ENCODE results near the gene DHX35. TPM values are rescaled to one million over a fixed set of nuclear protein-coding genes. Genes with fewer than 3 reads are reported as not detected.

DHX35 gene
- total and polyA plus RNA-seq, 2 of the 4 experiments (the other 2 are of a cell fraction) = 9.1 to 13.5 TPM

- Histone ChIP-seq H2BK120ac (ENCODE audit: low read depth, low read length) (peak overlapping the region; percentile 93), H4K5ac (ENCODE audit: low read depth, low read length) (0 out of 2 replicates have a peak overlapping the region, but pooled peaks have one; percentile 8), H3K9me3 (ENCODE audit: control insufficient read depth, insufficient read depth, low read length) (no peaks in the 10 kb centered on the region), H3K56ac (ENCODE audit: extremely low read depth, insufficient read depth, low read length) (no peak overlapping the region), H3K27ac (ENCODE audit: insufficient read depth, low read length) (no peak overlapping the region; the same call in 1 of the 2 replicates), H3K9ac (ENCODE audit: low read depth, low read length) (no peak overlapping the region), H4K20me1 (ENCODE audit: insufficient read depth, low read length) (no peaks in the 10 kb centered on the region), H3K79me1 (ENCODE audit: low read depth in 1 of 2, low read length in 2 of 2) (peaks cover 9 to 12% of the 10 kb centered on the region in 2 experiments), H4K91ac (ENCODE audit: insufficient read depth, low read depth, low read length) (peak overlapping the region; percentile 54), H3K4me3 (ENCODE audit: insufficient read depth, low read depth, low read length) (no peak overlapping the region), H3K27me3 (ENCODE audit: control insufficient read depth, insufficient read depth, low read length) (no peaks in the 10 kb centered on the region), H3K18ac (ENCODE audit: low read depth, low read length) (peak overlapping the region; percentile 0; the same call in 1 of the 2 replicates), H3K14ac (replicated peaks; ENCODE audit: low read depth, low read length) (0 out of 2 replicates have a peak overlapping the region, but pooled peaks have one; percentile 8), H3K9me1 (ENCODE audit: insufficient read depth, low read length) (peaks cover 19% of the 10 kb centered on the region), H2BK5ac (ENCODE audit: low read depth, low read length, poor library complexity, severe bottlenecking) (peak overlapping the region; percentile 95), H3K4me2 (ENCODE audit: low read depth, low read length) (no peak overlapping the region), H3K36me3 (ENCODE audit: control insufficient read depth, insufficient read depth, low read length) (peaks cover 37% of the 10 kb centered on the region), H3K4me1 (ENCODE audit: control insufficient read depth, insufficient read depth, low read length) (peaks cover 18% of the 10 kb centered on the region), H2BK15ac (ENCODE audit: low read depth, low read length) (peak overlapping the region; percentile 21; the same call in 2 of the 3 replicates), H2AFZ (replicated peaks; ENCODE audit: low read length, poor library complexity) (no peak overlapping the region), H2BK20ac (ENCODE audit: low read depth, low read length) (peak overlapping the region; percentile 89; the same call in 1 of the 2 replicates), H4K8ac (ENCODE audit: low read depth in 2 of 2, low read length in 2 of 2) (0 out of 4 replicates have a peak overlapping the region, but pooled peaks of 1 of the 2 experiments have one; percentile 27), H3K23ac (ENCODE audit: low read depth, low read length) (no peak overlapping the region), H2AK9ac (replicated peaks; ENCODE audit: low read depth, low read length, poor library complexity) (no peak overlapping the region), H3K4ac (ENCODE audit: low read depth, low read length) (peak overlapping the region; percentile 74), H2AK5ac (ENCODE audit: low read depth, low read length) (peak overlapping the region; percentile 8; the same call in 1 of the 2 replicates)
- WGBS, 2 experiments (ENCODE audit: extremely low coverage in 2 of 2, insufficient read length in 1 of 2) = 94% methylated on average over 3 of the region's 8 CpGs; no CpG with 5 or more reads in 1 of the 2 experiments
- dilution Hi-C loops (cut with HindIII; ENCODE audit: low sequenced_read_pairs, unreplicated experiment) = no loop called here
- ChIA-PET CTCF (interaction anchor here (0.6 to 2.3 kb wide), 2 partner anchors 10 to 139 kb away, joined by 3 to 8 read pairs; no protein-coding TSS in a partner anchor), POLR2A (ENCODE audit: unreplicated experiment) (no interaction called here)
- DNase-seq = no peak
- in situ Hi-C loops (cut with MboI; ENCODE audit: low sequenced_read_pairs) = loop anchor here (25.0 kb wide), 1 partner anchor 276 kb away; no protein-coding TSS in a partner anchor
- no peak for TF ChIP-seq BHLHE40 (IDR thresholded peaks at IDR 0.05; ENCODE audit: low read depth, low read length)
- no peak for TF ChIP-seq SMC3 (IDR thresholded peaks at IDR 0.05; ENCODE audit: low read depth, low read length)
- no peak for TF ChIP-seq RCOR1 (IDR thresholded peaks at IDR 0.05; ENCODE audit: insufficient replicate concordance, low read length)
- no peak for TF ChIP-seq POLR2A (IDR thresholded peaks at IDR 0.05; ENCODE audit: low read depth, low read length)
- TF ChIP-seq NFE2L2 (IDR thresholded peaks at IDR 0.05; ENCODE audit: low read depth, low read length) = no peak
- TF ChIP-seq MAZ (IDR thresholded peaks at IDR 0.05; ENCODE audit: borderline replicate concordance, low read depth, low read length) = no peak
- no peak for TF ChIP-seq FOS (IDR thresholded peaks at IDR 0.05; ENCODE audit: low read depth, low read length)
- TF ChIP-seq CEBPB (IDR thresholded peaks at IDR 0.05; ENCODE audit: low read depth, low read length) = no peak
- TF ChIP-seq CHD1 (IDR thresholded peaks at IDR 0.05; ENCODE audit: low read depth, low read length) = no peak
- TF ChIP-seq, protein P1, sequence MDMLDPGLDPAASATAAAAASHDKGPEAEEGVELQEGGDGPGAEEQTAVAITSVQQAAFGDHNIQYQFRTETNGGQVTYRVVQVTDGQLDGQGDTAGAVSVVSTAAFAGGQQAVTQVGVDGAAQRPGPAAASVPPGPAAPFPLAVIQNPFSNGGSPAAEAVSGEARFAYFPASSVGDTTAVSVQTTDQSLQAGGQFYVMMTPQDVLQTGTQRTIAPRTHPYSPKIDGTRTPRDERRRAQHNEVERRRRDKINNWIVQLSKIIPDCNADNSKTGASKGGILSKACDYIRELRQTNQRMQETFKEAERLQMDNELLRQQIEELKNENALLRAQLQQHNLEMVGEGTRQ (IDR thresholded peaks at IDR 0.05; ENCODE audit: low read depth, low read length) = no peak
- no peak for TF ChIP-seq RAD21 (IDR thresholded peaks at IDR 0.05; ENCODE audit: low read length)
- TF ChIP-seq, protein P2, sequence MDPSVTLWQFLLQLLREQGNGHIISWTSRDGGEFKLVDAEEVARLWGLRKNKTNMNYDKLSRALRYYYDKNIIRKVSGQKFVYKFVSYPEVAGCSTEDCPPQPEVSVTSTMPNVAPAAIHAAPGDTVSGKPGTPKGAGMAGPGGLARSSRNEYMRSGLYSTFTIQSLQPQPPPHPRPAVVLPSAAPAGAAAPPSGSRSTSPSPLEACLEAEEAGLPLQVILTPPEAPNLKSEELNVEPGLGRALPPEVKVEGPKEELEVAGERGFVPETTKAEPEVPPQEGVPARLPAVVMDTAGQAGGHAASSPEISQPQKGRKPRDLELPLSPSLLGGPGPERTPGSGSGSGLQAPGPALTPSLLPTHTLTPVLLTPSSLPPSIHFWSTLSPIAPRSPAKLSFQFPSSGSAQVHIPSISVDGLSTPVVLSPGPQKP (IDR thresholded peaks at IDR 0.05; ENCODE audit: borderline replicate concordance, low read depth, low read length) = no peak
- TF ChIP-seq, protein P3, sequence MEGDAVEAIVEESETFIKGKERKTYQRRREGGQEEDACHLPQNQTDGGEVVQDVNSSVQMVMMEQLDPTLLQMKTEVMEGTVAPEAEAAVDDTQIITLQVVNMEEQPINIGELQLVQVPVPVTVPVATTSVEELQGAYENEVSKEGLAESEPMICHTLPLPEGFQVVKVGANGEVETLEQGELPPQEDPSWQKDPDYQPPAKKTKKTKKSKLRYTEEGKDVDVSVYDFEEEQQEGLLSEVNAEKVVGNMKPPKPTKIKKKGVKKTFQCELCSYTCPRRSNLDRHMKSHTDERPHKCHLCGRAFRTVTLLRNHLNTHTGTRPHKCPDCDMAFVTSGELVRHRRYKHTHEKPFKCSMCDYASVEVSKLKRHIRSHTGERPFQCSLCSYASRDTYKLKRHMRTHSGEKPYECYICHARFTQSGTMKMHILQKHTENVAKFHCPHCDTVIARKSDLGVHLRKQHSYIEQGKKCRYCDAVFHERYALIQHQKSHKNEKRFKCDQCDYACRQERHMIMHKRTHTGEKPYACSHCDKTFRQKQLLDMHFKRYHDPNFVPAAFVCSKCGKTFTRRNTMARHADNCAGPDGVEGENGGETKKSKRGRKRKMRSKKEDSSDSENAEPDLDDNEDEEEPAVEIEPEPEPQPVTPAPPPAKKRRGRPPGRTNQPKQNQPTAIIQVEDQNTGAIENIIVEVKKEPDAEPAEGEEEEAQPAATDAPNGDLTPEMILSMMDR (conservative IDR thresholded peaks at IDR 0.05; ENCODE audit: low read depth, low read length) = no peak
- TF ChIP-seq RFX5 (IDR thresholded peaks at IDR 0.05; ENCODE audit: low read depth, low read length) = no peak
- intact Hi-C loops (cut with micrococcal nuclease) = loop anchor here (10.0 kb wide), 1 partner anchor 53 kb away; no protein-coding TSS in a partner anchor
- no peak for ATAC-seq (ENCODE audit: low read depth)
- BruUV-seq (replicated peaks) = no TSS peak
Measured at GRCh38 chr20:39038047-39038446, 75.9 kb downstream of the DHX35 start.

Measured in IMR-90 (cell line).